GM19351 (cell line): ENCODE measurements around the gene CDADC1.

Experiments used
- ATAC-seq: cut with Tn5 transposase; IDR thresholded peaks from one replicate; pipeline ENCODE4 v1.9.1; 2021; ENCODE audit warnings: mild to moderate bottlenecking, moderate library complexity; ENCODE audit not compliant: unreplicated experiment

CDADC1 gene

DNA sequence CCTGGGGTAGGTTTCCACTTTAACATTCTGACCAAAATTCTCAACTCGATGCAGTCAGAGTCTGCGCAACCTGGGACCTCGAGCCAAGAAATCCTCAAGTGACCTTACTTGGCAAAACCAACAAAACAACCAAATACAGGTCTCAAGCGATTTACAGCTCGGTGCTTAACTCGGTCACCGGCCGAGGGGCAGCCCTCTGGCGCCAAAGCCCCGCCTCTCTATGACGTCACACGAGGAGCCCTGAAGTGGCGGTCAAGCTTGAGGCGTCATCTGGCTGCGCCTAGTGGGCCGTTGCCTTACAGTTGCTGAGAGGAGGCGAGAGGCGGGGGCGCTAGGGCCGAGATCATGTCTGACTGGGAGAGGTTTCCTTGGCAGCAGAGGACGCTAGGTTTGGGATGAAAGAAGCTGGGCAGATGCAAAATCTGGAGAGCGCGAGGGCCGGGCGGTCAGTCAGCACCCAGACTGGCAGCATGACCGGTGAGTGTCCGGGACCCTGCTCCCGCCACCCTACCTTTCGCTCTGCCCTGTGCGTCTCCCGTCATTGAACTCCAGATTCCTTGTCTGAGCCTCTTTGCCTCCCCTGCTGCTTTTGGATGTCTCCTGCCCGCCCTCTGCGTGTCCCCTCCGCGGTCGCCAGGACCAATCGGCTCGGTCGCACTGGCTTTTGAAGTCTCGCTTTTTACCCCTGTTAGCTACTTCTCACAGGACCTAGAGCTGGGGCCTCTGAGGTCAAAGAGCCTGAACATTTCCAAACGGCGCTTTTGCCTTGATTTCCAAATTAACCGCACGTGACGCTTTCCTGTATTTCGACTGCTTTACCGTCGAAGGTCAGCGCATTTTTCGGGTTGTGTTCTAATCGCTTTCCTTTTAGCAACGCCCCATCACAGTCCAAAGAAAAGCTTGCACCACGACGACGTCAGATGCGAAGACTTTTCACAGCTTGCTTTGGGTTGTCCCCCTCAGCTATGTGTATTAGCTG, at the start of gene CDADC1:
TSS of gene CDADC1 (plus strand) at position 283 of the 979 bp plus-strand sequence. CDS start at position 396, 113 bp downstream.
- peak; percentile 97 for ATAC-seq

GRCh38 chr13:49206641-49207040, 41.1 kb upstream of the CDADC1 start:
- no peak for ATAC-seq

DNA sequence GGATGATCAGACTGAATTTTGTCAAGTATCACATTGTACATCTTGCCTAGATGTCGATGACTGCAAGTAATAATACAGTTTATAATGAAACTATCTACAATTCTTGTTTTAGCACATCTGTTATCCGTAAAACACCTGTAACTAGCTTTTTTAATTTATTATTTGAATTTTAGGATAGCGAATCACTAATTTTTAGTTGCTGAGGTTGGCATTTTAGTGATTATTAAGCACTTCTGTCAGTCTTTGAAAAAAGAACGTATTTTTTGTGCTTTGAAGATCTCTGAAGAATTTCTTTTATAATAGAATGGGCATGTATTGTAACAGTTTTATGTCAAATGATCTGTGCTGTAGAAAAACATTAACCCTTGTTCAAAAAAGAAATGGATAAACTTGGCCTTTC, 39.1 kb upstream of the CDADC1 start:
- ATAC-seq = no peak

- no peak for ATAC-seq
Observed at GRCh38 chr13:49210114-49210513, 37.6 kb upstream of the CDADC1 start.

DNA sequence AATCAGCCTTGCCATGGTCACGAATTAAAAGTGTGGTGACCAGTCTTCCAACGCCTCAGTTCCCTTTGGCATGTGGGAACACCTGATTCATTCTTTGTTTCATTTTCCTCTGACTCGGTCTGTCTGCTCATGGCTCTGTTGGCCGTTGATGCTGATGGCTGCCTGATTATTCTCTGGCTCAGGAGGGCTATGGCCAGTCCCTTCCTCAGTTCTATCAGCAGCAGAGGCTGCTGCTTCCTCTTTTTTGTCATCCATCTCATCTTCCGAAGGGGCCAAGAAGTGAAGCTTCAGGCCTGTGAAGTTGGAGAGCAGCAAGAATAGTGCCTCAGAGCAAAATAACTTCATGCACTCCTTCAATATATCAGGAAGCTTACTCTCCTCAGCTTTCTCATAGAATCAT, 37.1 kb upstream of the CDADC1 start:
- ATAC-seq = no peak

DNA sequence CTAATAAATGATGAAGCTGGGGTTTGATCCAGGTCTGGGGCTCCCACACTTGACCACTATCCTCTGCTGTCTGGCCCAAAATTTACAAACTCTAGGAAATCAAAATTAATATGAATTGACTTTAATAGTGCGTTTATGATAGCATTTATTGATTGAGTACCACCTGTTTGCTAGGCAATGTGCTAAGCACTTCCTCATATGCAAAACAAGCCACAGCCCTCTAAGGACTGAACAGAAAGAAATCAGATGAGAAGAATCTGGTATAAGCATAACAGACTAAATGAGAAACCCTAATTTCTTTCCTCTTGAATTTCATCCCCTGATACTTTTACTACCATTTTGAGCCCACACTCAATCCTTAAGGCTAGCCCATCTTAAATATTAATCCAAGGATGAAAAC, 34.2 kb upstream of the CDADC1 start:
- no peak for ATAC-seq

- no peak for ATAC-seq
Observed at GRCh38 chr13:49213997-49214916, 33.5 kb upstream of the CDADC1 start.

DNA sequence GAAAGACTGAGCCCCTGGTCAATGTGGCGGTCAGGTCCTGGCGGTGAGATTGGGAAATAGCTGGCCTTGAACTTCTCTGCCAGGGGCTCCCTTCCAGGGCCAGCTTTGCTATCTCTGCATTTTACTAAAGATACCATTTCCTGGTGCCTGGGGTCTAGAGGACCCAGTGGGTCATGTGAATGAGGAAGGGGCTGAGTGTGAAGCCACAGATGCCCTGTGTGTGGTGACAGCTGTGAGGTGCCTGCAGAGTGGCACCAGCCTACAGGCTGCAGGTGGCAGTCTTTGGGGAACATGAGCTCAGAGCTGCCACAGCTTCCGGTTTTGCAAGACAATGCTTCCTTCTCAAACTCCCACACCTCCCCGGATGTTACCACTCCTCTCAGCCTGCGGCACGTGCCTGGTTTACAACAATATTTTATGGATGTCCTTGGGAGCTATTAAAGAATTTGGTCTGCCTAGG, 32.8 kb upstream of the CDADC1 start:
- ATAC-seq = no peak

GRCh38 chr13:49216334-49216733, 31.4 kb upstream of the CDADC1 start:
- ATAC-seq = no peak

- no peak for ATAC-seq
Observed at GRCh38 chr13:49217962-49218492, 29.7 kb upstream of the CDADC1 start.

- no peak for ATAC-seq
Observed at GRCh38 chr13:49218493-49219051, 29.2 kb upstream of the CDADC1 start.

DNA sequence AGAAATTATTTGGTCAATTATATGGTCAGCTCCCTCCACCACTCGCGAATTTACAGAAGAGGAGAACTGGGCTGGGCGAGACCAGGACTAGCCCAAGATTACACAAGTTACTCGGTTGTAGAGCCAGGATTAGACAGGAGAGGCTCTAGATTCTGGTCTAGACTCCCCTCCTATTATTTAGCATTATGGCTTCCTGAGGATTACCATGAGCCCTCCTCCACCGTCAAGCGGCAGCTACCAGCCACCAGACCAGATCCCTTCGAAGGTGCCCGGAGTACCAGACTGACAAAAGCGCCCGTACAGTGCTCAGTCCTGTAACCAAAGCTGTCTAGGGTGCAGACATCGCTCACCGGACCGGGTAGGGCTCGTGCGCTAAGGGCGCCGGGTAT, 28.1 kb upstream of the CDADC1 start:
- ATAC-seq = no peak

DNA sequence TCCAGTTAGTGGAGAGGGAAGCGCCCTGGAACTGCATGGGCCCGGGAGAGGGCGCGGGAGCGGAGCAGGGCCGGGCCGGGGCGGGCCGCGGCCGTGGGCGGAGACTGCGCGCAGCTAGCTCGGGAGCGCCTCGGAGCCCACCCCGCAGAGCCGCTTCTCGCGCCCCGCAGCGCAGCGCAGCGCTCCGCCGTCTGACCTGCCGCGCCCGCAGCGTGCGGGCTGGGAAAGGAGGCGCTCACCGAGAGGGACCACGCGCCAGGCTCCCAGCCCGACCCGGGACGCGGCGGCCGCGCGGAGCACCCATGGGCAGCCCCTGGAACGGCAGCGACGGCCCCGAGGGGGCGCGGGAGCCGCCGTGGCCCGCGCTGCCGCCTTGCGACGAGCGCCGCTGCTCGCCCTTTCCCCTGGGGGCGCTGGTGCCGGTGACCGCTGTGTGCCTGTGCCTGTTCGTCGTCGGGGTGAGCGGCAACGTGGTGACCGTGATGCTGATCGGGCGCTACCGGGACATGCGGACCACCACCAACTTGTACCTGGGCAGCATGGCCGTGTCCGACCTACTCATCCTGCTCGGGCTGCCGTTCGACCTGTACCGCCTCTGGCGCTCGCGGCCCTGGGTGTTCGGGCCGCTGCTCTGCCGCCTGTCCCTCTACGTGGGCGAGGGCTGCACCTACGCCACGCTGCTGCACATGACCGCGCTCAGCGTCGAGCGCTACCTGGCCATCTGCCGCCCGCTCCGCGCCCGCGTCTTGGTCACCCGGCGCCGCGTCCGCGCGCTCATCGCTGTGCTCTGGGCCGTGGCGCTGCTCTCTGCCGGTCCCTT, 27.5 kb upstream of the CDADC1 start, which contains the start of gene MLNR:
TSS of gene MLNR (plus strand) at position 303 of the 820 bp plus-strand sequence. CDS start at position 303, 0 bp downstream.
- no peak for ATAC-seq

DNA sequence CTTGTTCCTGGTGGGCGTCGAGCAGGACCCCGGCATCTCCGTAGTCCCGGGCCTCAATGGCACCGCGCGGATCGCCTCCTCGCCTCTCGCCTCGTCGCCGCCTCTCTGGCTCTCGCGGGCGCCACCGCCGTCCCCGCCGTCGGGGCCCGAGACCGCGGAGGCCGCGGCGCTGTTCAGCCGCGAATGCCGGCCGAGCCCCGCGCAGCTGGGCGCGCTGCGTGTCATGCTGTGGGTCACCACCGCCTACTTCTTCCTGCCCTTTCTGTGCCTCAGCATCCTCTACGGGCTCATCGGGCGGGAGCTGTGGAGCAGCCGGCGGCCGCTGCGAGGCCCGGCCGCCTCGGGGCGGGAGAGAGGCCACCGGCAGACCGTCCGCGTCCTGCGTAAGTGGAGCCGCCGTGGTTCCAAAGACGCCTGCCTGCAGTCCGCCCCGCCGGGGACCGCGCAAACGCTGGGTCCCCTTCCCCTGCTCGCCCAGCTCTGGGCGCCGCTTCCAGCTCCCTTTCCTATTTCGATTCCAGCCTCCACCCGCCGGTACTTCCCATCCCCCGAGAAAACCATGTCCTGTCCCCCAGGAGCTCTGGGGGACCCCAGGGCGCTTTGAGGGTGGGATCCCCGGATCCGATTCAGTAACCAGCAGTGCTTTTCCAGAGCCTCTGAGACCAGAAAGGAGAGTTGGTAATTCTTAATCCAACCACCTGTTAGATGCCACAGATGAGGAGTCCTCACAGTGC, 26.7 kb upstream of the CDADC1 start:
- ATAC-seq = no peak

- ATAC-seq = no peak
Observed at GRCh38 chr13:49221590-49221965, 26.1 kb upstream of the CDADC1 start.

- no peak for ATAC-seq
Observed at GRCh38 chr13:49225223-49226042, 22.3 kb upstream of the CDADC1 start.

DNA sequence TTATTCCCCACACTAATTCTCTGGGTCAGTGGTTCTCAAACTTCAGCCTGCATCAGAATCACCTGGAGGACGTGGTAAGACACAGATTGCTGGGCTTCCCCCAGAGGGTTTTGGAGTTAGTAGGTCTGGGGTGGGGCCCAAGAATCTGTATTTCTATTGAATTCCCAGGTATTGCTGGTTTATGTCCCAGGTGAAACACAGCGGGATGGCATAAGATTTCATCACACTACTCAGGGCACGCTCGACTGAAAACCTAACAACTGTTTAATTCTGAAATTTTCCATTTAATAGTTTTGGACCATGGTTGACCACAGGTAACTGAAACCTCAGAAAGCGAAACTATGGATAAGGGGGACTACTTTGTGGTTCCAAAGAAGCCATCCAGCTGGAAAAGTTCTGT, 21.1 kb upstream of the CDADC1 start:
- ATAC-seq = no peak

DNA sequence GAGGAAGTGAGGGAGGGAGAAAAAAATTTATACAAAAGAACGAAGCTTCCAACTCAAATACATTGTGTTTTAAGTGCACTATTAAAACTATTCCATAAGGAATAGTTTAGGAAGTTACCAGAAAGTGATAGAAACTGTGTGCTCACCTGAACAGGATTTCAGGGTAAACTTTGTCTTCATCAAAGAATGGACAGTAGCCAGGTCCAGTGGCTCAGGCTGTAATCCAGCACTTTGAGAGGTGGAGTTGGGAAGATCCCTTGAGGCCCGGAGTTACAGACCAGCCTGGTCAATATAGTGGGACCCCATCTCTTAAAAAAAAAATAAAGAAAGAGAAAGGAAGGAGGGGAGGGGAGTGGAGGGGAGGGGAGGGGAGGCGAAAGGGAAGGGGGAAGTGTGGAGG, 13.0 kb upstream of the CDADC1 start:
- no peak for ATAC-seq
